Measurements from ENCODE around the gene CD151.

Gene CD151

GRCh38 chr11:868802-869201 lies 36.0 kb downstream of the CD151 start:
- in situ Hi-C loops (cut with MboI; ENCODE audit: low pct_unique_long_range_greater_than_20kb, low sequenced_read_pairs, unreplicated experiment), result no loop called here
- DNase-seq (ENCODE audit: low spot score), result no peak
- TF ChIP-seq CTCF (IDR thresholded peaks at IDR 0.05; ENCODE audit: extremely low read depth, insufficient read depth, missing control alignments), result no peak

GRCh38 chr11:869399-870126 lies 36.8 kb downstream of the CD151 start:
- in situ Hi-C loops (cut with MboI; ENCODE audit: low pct_unique_long_range_greater_than_20kb, low sequenced_read_pairs, unreplicated experiment), result no loop called here
- TF ChIP-seq CTCF (IDR thresholded peaks at IDR 0.05; ENCODE audit: extremely low read depth, insufficient read depth, missing control alignments), result no peak
- no peak for DNase-seq (ENCODE audit: low spot score)

GRCh38 chr11:870127-870413 lies 37.3 kb downstream of the CD151 start:
- in situ Hi-C loops (cut with MboI; ENCODE audit: low pct_unique_long_range_greater_than_20kb, low sequenced_read_pairs, unreplicated experiment), result no loop called here
- TF ChIP-seq CTCF (IDR thresholded peaks at IDR 0.05; ENCODE audit: extremely low read depth, insufficient read depth, missing control alignments), result no peak
- no peak for DNase-seq (ENCODE audit: low spot score)

- in situ Hi-C loops (cut with MboI; ENCODE audit: low pct_unique_long_range_greater_than_20kb, low sequenced_read_pairs, unreplicated experiment), result no loop called here
- no peak for DNase-seq (ENCODE audit: low spot score)
- no peak for TF ChIP-seq CTCF (IDR thresholded peaks at IDR 0.05; ENCODE audit: extremely low read depth, insufficient read depth, missing control alignments)
These were observed 37.7 kb downstream of the CD151 start for GRCh38 chr11:870418-870817.

- in situ Hi-C loops (cut with MboI; ENCODE audit: low pct_unique_long_range_greater_than_20kb, low sequenced_read_pairs, unreplicated experiment), result no loop called here
- TF ChIP-seq CTCF (IDR thresholded peaks at IDR 0.05; ENCODE audit: extremely low read depth, insufficient read depth, missing control alignments), result no peak
- DNase-seq (ENCODE audit: low spot score), result no peak
These were observed 38.7 kb downstream of the CD151 start for GRCh38 chr11:871472-871871.

- in situ Hi-C loops (cut with MboI; ENCODE audit: low pct_unique_long_range_greater_than_20kb, low sequenced_read_pairs, unreplicated experiment), result no loop called here
- DNase-seq (ENCODE audit: low spot score), result no peak
- TF ChIP-seq CTCF (IDR thresholded peaks at IDR 0.05; ENCODE audit: extremely low read depth, insufficient read depth, missing control alignments), result no peak
These were observed 40.0 kb downstream of the CD151 start for GRCh38 chr11:872799-873198.

- TF ChIP-seq CTCF (IDR thresholded peaks at IDR 0.05; ENCODE audit: extremely low read depth, insufficient read depth, missing control alignments), result no peak
- in situ Hi-C loops (cut with MboI; ENCODE audit: low pct_unique_long_range_greater_than_20kb, low sequenced_read_pairs, unreplicated experiment), result no loop called here
- no peak for DNase-seq (ENCODE audit: low spot score)
These were observed 41.0 kb downstream of the CD151 start for GRCh38 chr11:873706-874105.

Data from GM13977 (cell line).